Thyroid gland (tissue), 4 donors: Measurements from ENCODE around the gene PITPNC1. TPM values are rescaled to one million over a fixed set of nuclear protein-coding genes. Genes with fewer than 3 reads are reported as not detected.
"Not testable (repeated sequence)": the region's sequence is repeated elsewhere in the genome, so short reads cannot be mapped to it uniquely, and the experiment has no call there.

ENCODE experiments used
- DNase-seq, 2 donors: peaks; one replicate each; pipeline ENCODE4 v3.0.0-alpha.2; 2019
- H3K27ac ChIP-seq, 3 donors: fragments of 200-600 bp; sonication (generic); 1 replicate in 2 of 3; 2 replicates in 1 of 3; pipeline ENCODE4 v1.5.1; 2016 to 2019; ENCODE audit warnings: mild to moderate bottlenecking in 1 of 3, moderate library complexity in 1 of 3
- H3K27me3 ChIP-seq: fragments of 200-600 bp; sonication (generic); one replicate; pipeline ENCODE4 v1.5.1; 2019
- H3K36me3 ChIP-seq, 2 donors: fragments of 200-600 bp; sonication (generic); one replicate each; pipeline ENCODE4 v1.5.1; 2016 to 2019
- H3K4me1 ChIP-seq, 2 donors: fragments of 200-600 bp; sonication (generic); one replicate each; pipeline ENCODE4 v1.5.1; 2017 to 2019
- H3K4me3 ChIP-seq, 3 donors: fragments of 200-600 bp; sonication (generic); replicated peaks in 1 of 3; 1 replicate in 2 of 3; 2 replicates in 1 of 3; pipeline ENCODE4 v1.5.1; 2016; ENCODE audit warnings: mild to moderate bottlenecking in 1 of 3
- H3K9me3 ChIP-seq: fragments of 200-600 bp; sonication (generic); one replicate; pipeline ENCODE4 v1.5.1; 2017
- POLR2A ChIP-seq, 2 donors: fragments of 450-650 bp; IDR thresholded peaks; one replicate each; pipeline ENCODE4 v1.6.1; 2017; ENCODE audit warnings: antibody characterized with exemption in 2 of 2, mild to moderate bottlenecking in 2 of 2, moderate library complexity in 1 of 2
- WGBS, 2 donors: methylation state at CpG; one replicate each; pipeline ENCODE4 v1.1.5; 2017; 5-methylcytosine and 5-hydroxymethylcytosine counted together
- intact Hi-C: fragments of 100-400 bp; cut with DNase I; formaldehyde crosslinking; loops from one replicate; pipeline ENCODE4 v1.15.1; 2023
- total RNA-seq, 4 donors: library from RNA; depleted of rRNA; stranded (reverse); fragments of >200 nt; gene quantifications; one replicate each; pipeline ENCODE4 v1.2.3, GENCODE V29; 2016
- TF ChIP-seq, protein P1 (sequence below), 6 experiments: fragments of 200-600 bp in 3 of 6; fragments of 450-650 bp in 3 of 6; sonication (generic) in 3 of 6; IDR thresholded peaks; one replicate each; pipeline ENCODE4 v1.5.1; 2016 to 2019; ENCODE audit warnings: antibody characterized with exemption in 6 of 6, mild to moderate bottlenecking in 2 of 6, inconsistent platforms in 1 of 6, moderate library complexity in 1 of 6

Gene PITPNC1
- total RNA-seq, 4 donors from 2014 or later, result 3.6 to 14.2 (median 7.3) TPM

- no peak for DNase-seq
- no peak overlapping the region for H3K4me3 ChIP-seq
- H3K27me3 ChIP-seq, result no peaks in the 10 kb centered on the region
- peaks cover 11 to 24% of the 10 kb centered on the region in 2 donors for H3K4me1 ChIP-seq
- H3K27ac ChIP-seq, result no peak overlapping the region
- 94 to 97% methylated on average over 4 of the region's 4 CpGs for WGBS, 2 donors
- no peaks in the 10 kb centered on the region for H3K36me3 ChIP-seq
- TF ChIP-seq, protein P1, sequence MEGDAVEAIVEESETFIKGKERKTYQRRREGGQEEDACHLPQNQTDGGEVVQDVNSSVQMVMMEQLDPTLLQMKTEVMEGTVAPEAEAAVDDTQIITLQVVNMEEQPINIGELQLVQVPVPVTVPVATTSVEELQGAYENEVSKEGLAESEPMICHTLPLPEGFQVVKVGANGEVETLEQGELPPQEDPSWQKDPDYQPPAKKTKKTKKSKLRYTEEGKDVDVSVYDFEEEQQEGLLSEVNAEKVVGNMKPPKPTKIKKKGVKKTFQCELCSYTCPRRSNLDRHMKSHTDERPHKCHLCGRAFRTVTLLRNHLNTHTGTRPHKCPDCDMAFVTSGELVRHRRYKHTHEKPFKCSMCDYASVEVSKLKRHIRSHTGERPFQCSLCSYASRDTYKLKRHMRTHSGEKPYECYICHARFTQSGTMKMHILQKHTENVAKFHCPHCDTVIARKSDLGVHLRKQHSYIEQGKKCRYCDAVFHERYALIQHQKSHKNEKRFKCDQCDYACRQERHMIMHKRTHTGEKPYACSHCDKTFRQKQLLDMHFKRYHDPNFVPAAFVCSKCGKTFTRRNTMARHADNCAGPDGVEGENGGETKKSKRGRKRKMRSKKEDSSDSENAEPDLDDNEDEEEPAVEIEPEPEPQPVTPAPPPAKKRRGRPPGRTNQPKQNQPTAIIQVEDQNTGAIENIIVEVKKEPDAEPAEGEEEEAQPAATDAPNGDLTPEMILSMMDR (IDR thresholded peaks at IDR 0.05), result no peak
- TF ChIP-seq POLR2A (IDR thresholded peaks at IDR 0.05), result no peak
- intact Hi-C loops, result loop anchor here (5.0 kb wide), 2 partner anchors 149 to 249 kb away; partner anchors contain the start of gene PITPNC1
- H3K9me3 ChIP-seq, result no peaks in the 10 kb centered on the region
Measured at GRCh38 chr17:67625971-67626370, 248.9 kb downstream of the PITPNC1 start.

- Histone ChIP-seq H3K36me3 (no peaks in the 10 kb centered on the region), H3K27me3 (no peaks in the 10 kb centered on the region), H3K9me3 (no peaks in the 10 kb centered on the region), H3K4me1 (peaks cover 11 to 27% of the 10 kb centered on the region in 2 donors), H3K27ac (peak overlapping the region; percentile 78 to 89 (median 84)), H3K4me3 (no peak overlapping the region)
- TF ChIP-seq, protein P1 (IDR thresholded peaks at IDR 0.05), result peak in 3 of 6 experiments; percentile 21 to 39 (median 32)
- no peak for TF ChIP-seq POLR2A (IDR thresholded peaks at IDR 0.05)
- WGBS, 2 donors, result 40 to 51% methylated on average over 5 to 8 of the region's 8 CpGs
- intact Hi-C loops, result loop anchor here (5.0 kb wide), 2 partner anchors 151 to 251 kb away; partner anchors contain the start of gene PITPNC1
- DNase-seq, result peak; percentile 90 to 91
Measured at GRCh38 chr17:67628580-67629013, 251.5 kb downstream of the PITPNC1 start.

GRCh38 chr17:67629971-67630320 is 252.9 kb downstream of the PITPNC1 start:
- DNase-seq, result no peak
- 6 to 8% methylated on average over 4 of the region's 4 CpGs for WGBS, 2 donors
- TF ChIP-seq, protein P1 (IDR thresholded peaks at IDR 0.05), result peak in 4 of 6 experiments; percentile 33 to 46 (median 38)
- no peak for TF ChIP-seq POLR2A (IDR thresholded peaks at IDR 0.05)
- no peak overlapping the region for H3K4me3 ChIP-seq
- peak overlapping the region; percentile 78 to 89 (median 84) for H3K27ac ChIP-seq
- no peaks in the 10 kb centered on the region for H3K9me3 ChIP-seq
- H3K27me3 ChIP-seq, result no peaks in the 10 kb centered on the region
- intact Hi-C loops, result loop anchor here (5.0 to 10.0 kb wide), 3 partner anchors 55 to 253 kb away; partner anchors contain the start of gene PITPNC1
- peaks cover 11 to 37% of the 10 kb centered on the region in 2 donors for H3K4me1 ChIP-seq
- no peaks in the 10 kb centered on the region for H3K36me3 ChIP-seq

GRCh38 chr17:67630836-67631235 is 253.8 kb downstream of the PITPNC1 start:
- DNase-seq, result not testable (repeated sequence)
- WGBS, 2 donors, result 96% methylated on average over 7 of the region's 7 CpGs
- intact Hi-C loops, result loop anchor here (10.0 kb wide), 1 partner anchor 54 kb away; no protein-coding TSS in a partner anchor

GRCh38 chr17:67632141-67632540 is 255.1 kb downstream of the PITPNC1 start:
- no peaks in the 10 kb centered on the region for H3K36me3 ChIP-seq
- intact Hi-C loops, result loop anchor here (10.0 kb wide), 1 partner anchor 53 kb away; no protein-coding TSS in a partner anchor
- H3K9me3 ChIP-seq, result no peaks in the 10 kb centered on the region
- H3K27me3 ChIP-seq, result no peaks in the 10 kb centered on the region
- peaks cover 18 to 58% of the 10 kb centered on the region in 2 donors for H3K4me1 ChIP-seq
- no peak for TF ChIP-seq POLR2A (IDR thresholded peaks at IDR 0.05)
- TF ChIP-seq, protein P1 (IDR thresholded peaks at IDR 0.05), result no peak
- H3K4me3 ChIP-seq, result no peak overlapping the region
- DNase-seq, result no peak
- no peak overlapping the region for H3K27ac ChIP-seq
- 88 to 92% methylated on average over 8 of the region's 8 CpGs for WGBS, 2 donors

More at GRCh38 chr17:67630836-67631235, 253.8 kb downstream of the PITPNC1 start:
- H3K4me1 ChIP-seq, result peaks cover 13 to 45% of the 10 kb centered on the region in 2 donors
- not testable (repeated sequence) for H3K9me3 ChIP-seq, H3K27me3 ChIP-seq, H3K36me3 ChIP-seq, H3K4me3 ChIP-seq
- peak overlapping the region in 1 of 3 donors; percentile 78 for H3K27ac ChIP-seq
